ENCODE measurements around the gene ACSF2. TPM values are rescaled to one million over a fixed set of nuclear protein-coding genes. Genes with fewer than 3 reads are reported as not detected.

The ACSF2 gene
- total and polyA plus RNA-seq, 8 donors, result 60.9 to 148 (median 124) TPM

GRCh38 chr17:50459756-50460155 lies 33.7 kb downstream of the ACSF2 start:
- H3K27ac ChIP-seq, result no peak overlapping the region
- H3K36me3 ChIP-seq, result peaks cover 0 to 12% of the 10 kb centered on the region in 2 donors
- no peaks in the 10 kb centered on the region for H3K27me3 ChIP-seq
- H3K4me3 ChIP-seq, result no peak overlapping the region
- ATAC-seq (no peak), DNase-seq (no peak)
- no peaks in the 10 kb centered on the region for H3K9me3 ChIP-seq
- TF ChIP-seq CTCF (IDR thresholded peaks at IDR 0.05), result no peak
- H3K4me1 ChIP-seq, result no peaks in the 10 kb centered on the region
- intact Hi-C loops (cut with DNase I), result no loop called here

- no peak for DNase-seq
- no peak overlapping the region for H3K27ac ChIP-seq
- peaks cover 0 to 12% of the 10 kb centered on the region in 2 donors for H3K36me3 ChIP-seq
- no peaks in the 10 kb centered on the region for H3K4me1 ChIP-seq
- no peak for TF ChIP-seq CTCF (IDR thresholded peaks at IDR 0.05)
- no peaks in the 10 kb centered on the region for H3K27me3 ChIP-seq
- intact Hi-C loops (cut with DNase I), result no loop called here
- H3K4me3 ChIP-seq, result no peak overlapping the region
- H3K9me3 ChIP-seq, result no peaks in the 10 kb centered on the region
- ATAC-seq, result no peak
Observed at GRCh38 chr17:50460831-50461526, 35.0 kb downstream of the ACSF2 start.

GRCh38 chr17:50461550-50462132 lies 35.6 kb downstream of the ACSF2 start:
- ATAC-seq (no peak), DNase-seq (no peak)
- no peaks in the 10 kb centered on the region for H3K27me3 ChIP-seq
- H3K9me3 ChIP-seq, result no peaks in the 10 kb centered on the region
- H3K4me1 ChIP-seq, result no peaks in the 10 kb centered on the region
- no peak for TF ChIP-seq CTCF (IDR thresholded peaks at IDR 0.05)
- intact Hi-C loops (cut with DNase I), result no loop called here
- no peak overlapping the region for H3K27ac ChIP-seq
- no peak overlapping the region for H3K4me3 ChIP-seq
- H3K36me3 ChIP-seq, result peaks cover 0 to 12% of the 10 kb centered on the region in 2 donors

- Histone ChIP-seq H3K4me1 (no peaks in the 10 kb centered on the region), H3K9me3 (no peaks in the 10 kb centered on the region), H3K36me3 (peaks cover 0 to 12% of the 10 kb centered on the region in 2 donors), H3K4me3 (no peak overlapping the region), H3K27me3 (peaks cover 0 to 3% of the 10 kb centered on the region in 2 donors), H3K27ac (no peak overlapping the region)
- no peak for DNase-seq
- no peak for ATAC-seq
- TF ChIP-seq CTCF (IDR thresholded peaks at IDR 0.05), result no peak
- intact Hi-C loops (cut with DNase I), result no loop called here
Observed at GRCh38 chr17:50462446-50462845, 36.4 kb downstream of the ACSF2 start.

- TF ChIP-seq CTCF (IDR thresholded peaks at IDR 0.05), result no peak
- intact Hi-C loops (cut with DNase I), result no loop called here
- Histone ChIP-seq H3K9me3 (no peaks in the 10 kb centered on the region), H3K27ac (no peak overlapping the region), H3K36me3 (peaks cover 0 to 12% of the 10 kb centered on the region in 2 donors), H3K27me3 (peaks cover 12 to 20% of the 10 kb centered on the region in 2 donors), H3K4me1 (peaks cover 0 to 10% of the 10 kb centered on the region in 2 donors), H3K4me3 (no peak overlapping the region)
- ATAC-seq (no peak), DNase-seq (no peak)
Observed at GRCh38 chr17:50464121-50464520, 38.1 kb downstream of the ACSF2 start.
